K562 (cell line): ENCODE data around the gene ZNF775.

ENCODE experiments used
- CREB1 ChIP-seq, 2 experiments: sonication (generic) in 1 of 2; formaldehyde crosslinking in 1 of 2; IDR thresholded peaks; 2 replicates each; pipeline versions ENCODE4 v1.6.1 to v1.8.0; 2012 to 2022; ENCODE audit warnings: inconsistent platforms in 1 of 2, mild to moderate bottlenecking in 1 of 2, missing genetic modification reagents in 1 of 2, moderate library complexity in 1 of 2
- MCM3 ChIP-seq: fragments of 450-650 bp; IDR thresholded peaks from 2 replicates; pipeline ENCODE4 v1.6.1; 2016
- MTA3 ChIP-seq: fragments of 450-650 bp; formaldehyde crosslinking; IDR thresholded peaks from 2 replicates; pipeline ENCODE4 v1.6.1; 2017; ENCODE audit warnings: mild to moderate bottlenecking, borderline replicate concordance
- POLR2G ChIP-seq: fragments of 200-400 bp; formaldehyde crosslinking; IDR thresholded peaks from 2 replicates; pipeline ENCODE4 v1.6.1; 2017; ENCODE audit warnings: low read depth, mild to moderate bottlenecking, antibody characterized with exemption, low read length, moderate library complexity
- ZBTB17 ChIP-seq: fragments of 450-650 bp; formaldehyde crosslinking; IDR thresholded peaks from 2 replicates; pipeline ENCODE4 v1.4.0; 2020; ENCODE audit warnings: mild to moderate bottlenecking
- ZNF133 ChIP-seq: fragments of 250-450 bp; sonication (Bioruptor Pico); IDR thresholded peaks from 2 replicates; pipeline ENCODE4 v1.4.0; 2020; ENCODE audit warnings: mild to moderate bottlenecking
- ZNF24 ChIP-seq: fragments of 450-650 bp; IDR thresholded peaks from 2 replicates; pipeline ENCODE4 v1.6.1; 2016
- TF ChIP-seq, protein P1 (sequence below): IDR thresholded peaks from 3 replicates; pipeline ENCODE4 v1.6.1; 2011; ENCODE audit warnings: borderline replicate concordance, mild to moderate bottlenecking; ENCODE audit not compliant: insufficient read length, insufficient read depth
- TF ChIP-seq, protein P2 (sequence below): sonication (generic); formaldehyde crosslinking; IDR thresholded peaks from 2 replicates; pipeline ENCODE4 v1.8.1; 2023; ENCODE audit warnings: mild to moderate bottlenecking, missing genetic modification reagents
- TF ChIP-seq, protein P3 (sequence below): sonication (generic); formaldehyde crosslinking; IDR thresholded peaks from 2 replicates; pipeline ENCODE4 v1.8.1; 2023; ENCODE audit warnings: mild to moderate bottlenecking, missing genetic modification reagents

DNA sequence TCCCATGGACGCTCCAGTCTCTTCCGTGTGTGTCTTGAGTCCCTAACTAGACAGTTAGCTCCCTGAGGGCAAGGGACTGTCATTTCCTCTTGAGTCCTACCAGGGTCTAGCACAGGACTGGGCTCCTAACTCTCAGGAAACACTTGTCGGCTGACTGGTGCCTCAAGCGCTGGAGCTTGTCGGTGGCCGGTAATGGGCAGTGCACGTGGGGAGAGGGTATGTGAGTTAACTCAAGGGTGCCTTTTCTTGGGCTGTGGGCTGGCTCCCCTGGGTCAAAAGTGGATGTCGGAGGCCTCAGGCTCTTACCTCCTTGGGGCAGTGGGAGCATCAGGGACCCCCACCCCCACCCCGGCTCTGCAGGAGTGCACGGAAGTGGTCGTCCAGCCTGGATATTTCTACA, 32.9 kb downstream of the ZNF775 start:
- TF ChIP-seq POLR2G (no peak), CREB1 (IDR thresholded peaks at IDR 0.05) (no peak), CREB1 (CRISPR knock-in tag; IDR thresholded peaks at IDR 0.05) (no peak), ZNF24 (no peak), ZNF133 (no peak), MCM3 (no peak), ZBTB17 (CRISPR knock-in tag) (no peak), MTA3 (no peak)
- TF ChIP-seq, protein P1, sequence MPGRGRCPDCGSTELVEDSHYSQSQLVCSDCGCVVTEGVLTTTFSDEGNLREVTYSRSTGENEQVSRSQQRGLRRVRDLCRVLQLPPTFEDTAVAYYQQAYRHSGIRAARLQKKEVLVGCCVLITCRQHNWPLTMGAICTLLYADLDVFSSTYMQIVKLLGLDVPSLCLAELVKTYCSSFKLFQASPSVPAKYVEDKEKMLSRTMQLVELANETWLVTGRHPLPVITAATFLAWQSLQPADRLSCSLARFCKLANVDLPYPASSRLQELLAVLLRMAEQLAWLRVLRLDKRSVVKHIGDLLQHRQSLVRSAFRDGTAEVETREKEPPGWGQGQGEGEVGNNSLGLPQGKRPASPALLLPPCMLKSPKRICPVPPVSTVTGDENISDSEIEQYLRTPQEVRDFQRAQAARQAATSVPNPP: no peak
- TF ChIP-seq, protein P2, sequence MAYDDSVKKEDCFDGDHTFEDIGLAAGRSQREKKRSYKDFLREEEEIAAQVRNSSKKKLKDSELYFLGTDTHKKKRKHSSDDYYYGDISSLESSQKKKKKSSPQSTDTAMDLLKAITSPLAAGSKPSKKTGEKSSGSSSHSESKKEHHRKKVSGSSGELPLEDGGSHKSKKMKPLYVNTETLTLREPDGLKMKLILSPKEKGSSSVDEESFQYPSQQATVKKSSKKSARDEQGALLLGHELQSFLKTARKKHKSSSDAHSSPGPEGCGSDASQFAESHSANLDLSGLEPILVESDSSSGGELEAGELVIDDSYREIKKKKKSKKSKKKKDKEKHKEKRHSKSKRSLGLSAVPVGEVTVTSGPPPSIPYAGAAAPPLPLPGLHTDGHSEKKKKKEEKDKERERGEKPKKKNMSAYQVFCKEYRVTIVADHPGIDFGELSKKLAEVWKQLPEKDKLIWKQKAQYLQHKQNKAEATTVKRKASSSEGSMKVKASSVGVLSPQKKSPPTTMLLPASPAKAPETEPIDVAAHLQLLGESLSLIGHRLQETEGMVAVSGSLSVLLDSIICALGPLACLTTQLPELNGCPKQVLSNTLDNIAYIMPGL (CRISPR knock-in tag): no peak
- TF ChIP-seq, protein P3, sequence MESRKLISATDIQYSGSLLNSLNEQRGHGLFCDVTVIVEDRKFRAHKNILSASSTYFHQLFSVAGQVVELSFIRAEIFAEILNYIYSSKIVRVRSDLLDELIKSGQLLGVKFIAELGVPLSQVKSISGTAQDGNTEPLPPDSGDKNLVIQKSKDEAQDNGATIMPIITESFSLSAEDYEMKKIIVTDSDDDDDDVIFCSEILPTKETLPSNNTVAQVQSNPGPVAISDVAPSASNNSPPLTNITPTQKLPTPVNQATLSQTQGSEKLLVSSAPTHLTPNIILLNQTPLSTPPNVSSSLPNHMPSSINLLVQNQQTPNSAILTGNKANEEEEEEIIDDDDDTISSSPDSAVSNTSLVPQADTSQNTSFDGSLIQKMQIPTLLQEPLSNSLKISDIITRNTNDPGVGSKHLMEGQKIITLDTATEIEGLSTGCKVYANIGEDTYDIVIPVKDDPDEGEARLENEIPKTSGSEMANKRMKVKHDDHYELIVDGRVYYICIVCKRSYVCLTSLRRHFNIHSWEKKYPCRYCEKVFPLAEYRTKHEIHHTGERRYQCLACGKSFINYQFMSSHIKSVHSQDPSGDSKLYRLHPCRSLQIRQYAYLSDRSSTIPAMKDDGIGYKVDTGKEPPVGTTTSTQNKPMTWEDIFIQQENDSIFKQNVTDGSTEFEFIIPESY (CRISPR knock-in tag): no peak
